GM20431 (cell line): ENCODE data around the gene INO80D.
"Not testable (repeated sequence)": the region's sequence is repeated elsewhere in the genome, so short reads cannot be mapped to it uniquely, and the experiment has no call there.

Source experiments
- in situ Hi-C: fragments of 300-500 bp; cut with MseI, MboI; formaldehyde crosslinking; loops from one replicate; pipeline ENCODE4 v1.15.0; 2020; ENCODE audit warnings: low sequenced_read_pairs; ENCODE audit not compliant: unreplicated experiment

Gene INO80D

GRCh38 chr2:205988681-205989080 lies 97.3 kb downstream of the INO80D start:
- in situ Hi-C loops = not testable (repeated sequence)

GRCh38 chr2:205988274-205988673 lies 97.7 kb downstream of the INO80D start:
- in situ Hi-C loops = no loop called here

DNA sequence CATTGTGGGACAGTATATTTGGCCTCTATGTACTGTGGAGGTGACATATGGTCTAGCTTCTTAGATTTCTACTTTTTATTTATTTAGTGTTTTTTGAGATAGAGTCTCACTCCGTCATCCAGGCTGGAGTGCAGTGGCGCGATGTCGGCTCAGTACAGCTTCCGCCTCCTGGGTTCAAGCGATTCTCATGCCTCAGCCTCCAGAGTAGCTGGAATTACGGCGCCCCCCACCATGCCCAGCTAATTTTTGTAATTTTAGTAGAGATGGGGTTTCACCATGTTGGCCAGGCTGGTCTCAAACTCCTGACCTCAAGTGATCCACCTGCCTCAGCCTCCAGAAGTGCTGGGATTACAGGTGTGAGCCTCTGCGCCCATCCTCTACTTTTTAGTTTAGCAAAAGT lies 99.6 kb downstream of the INO80D start:
- in situ Hi-C loops = not testable (repeated sequence)

DNA sequence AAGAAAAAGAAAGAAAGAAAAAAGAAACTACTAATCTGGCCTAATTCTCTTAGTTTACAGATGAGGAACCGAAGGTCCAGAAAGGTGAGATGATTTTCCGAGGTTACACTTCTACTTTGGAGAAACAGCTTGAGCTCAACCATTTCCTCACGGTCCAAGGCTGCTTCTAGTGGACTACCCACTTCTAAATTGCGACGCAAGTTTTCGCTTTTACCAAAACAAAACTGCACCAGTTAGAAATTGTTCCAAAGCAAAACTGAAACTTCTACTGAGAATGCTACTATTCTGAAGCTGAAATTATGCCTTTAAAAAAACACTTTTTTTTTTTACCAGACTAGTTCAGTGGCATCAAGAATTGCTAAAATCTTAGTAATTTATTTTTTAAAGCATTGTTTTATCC lies 101.6 kb downstream of the INO80D start:
- in situ Hi-C loops = no loop called here

DNA sequence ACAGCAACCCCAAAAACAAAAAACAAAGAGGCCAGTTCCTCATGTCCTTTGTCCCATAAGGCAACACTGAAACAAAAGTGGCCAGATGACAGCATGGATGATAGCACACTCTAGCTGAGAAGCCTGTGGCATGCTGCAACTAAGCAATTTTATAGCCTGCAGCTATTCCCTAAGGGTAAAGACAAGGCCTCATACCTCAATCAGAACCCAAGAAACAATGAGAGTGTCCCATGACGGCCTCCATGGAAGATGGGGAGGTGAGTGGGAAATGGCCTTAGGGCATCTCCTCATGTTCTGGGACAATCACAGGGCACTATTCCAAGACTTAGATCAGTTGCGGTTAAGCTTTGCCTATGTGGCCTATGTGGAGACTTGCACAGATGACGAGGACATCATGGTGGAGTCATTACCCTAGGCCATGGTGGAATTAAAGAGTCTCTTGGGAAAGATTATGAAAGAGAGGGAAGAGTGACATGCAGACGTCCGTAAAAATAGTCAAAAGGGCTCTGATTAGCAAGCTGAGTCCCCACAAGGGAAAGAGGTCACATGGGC lies 103.1 kb downstream of the INO80D start:
- in situ Hi-C loops = no loop called here

GRCh38 chr2:205978728-205979127 lies 107.2 kb downstream of the INO80D start:
- in situ Hi-C loops = not testable (repeated sequence)

GRCh38 chr2:205977699-205978098 lies 108.3 kb downstream of the INO80D start:
- in situ Hi-C loops = not testable (repeated sequence)

- in situ Hi-C loops = not testable (repeated sequence)
Measured at GRCh38 chr2:205976934-205977659, 108.9 kb downstream of the INO80D start.

DNA sequence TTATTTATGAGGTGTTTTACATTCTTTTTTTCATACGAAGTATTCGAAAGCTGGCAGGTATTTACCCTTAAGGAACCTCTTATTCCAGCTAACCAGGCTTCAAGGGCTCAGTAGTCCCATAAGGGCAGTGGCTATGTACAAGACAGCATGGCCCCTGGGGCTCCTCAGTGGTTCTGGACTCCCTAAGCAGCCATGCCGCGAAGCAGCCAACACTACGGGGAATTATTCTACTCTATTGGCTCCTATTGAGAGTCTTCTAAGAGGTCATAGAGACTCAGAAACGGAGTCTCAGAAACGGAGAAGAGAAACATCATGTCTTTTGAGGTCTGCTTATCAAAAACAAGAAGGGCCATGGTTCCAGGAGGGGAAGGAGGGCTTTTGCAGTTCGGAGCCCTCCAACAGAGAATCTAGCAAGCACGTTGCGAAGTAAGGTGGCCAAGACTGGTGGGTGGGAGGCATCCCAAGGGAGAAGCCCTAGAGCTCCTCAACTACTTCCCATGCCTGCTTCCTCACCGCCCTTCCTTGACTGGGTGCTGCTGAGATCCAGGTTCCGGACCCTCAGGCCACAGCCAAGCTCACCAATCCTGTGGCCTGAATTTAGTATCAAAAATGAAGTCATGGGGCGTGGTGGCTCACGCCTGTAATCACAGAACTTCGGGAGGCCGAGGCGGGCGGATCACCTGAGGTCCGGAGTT lies 109.7 kb downstream of the INO80D start:
- in situ Hi-C loops = no loop called here

GRCh38 chr2:205975082-205975949 lies 110.7 kb downstream of the INO80D start:
- in situ Hi-C loops = no loop called here

DNA sequence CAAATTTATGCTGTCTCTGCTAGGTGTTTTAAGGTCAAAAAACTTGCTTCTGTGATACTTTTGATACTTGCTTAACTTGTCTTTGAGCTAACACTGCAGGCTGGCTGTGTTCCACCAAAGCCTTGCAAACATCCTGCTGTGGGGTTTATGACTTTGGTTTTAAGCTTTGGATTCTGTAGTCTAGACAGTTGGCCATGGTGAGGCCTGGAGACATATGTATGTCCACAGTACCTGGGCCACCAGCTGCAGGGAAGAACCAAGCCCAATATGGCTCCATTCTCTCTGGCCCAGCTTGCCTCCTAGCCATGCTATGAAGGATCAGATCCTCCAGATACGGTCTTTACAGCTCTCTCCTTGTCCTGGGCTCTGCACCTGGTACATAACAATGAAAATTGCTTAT lies 113.9 kb downstream of the INO80D start:
- in situ Hi-C loops = no loop called here

DNA sequence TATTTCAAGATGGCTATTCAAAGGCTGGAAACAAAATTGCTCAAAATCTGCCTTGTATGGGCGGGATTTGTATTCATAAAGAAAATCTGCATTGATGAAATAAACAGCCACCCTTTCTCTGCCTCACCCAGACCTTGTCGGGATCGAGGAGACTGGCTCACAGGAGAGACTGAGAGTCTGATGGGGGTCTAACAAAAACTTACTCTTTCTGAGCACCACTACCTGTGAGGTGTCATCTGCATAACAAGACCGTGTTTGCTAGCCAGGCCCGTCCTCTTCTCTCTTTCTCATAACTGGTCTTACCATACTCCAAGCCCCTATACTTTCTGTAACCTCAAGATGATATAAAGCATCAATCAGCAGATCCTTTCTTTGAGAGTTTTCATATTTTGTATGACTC lies 115.6 kb downstream of the INO80D start:
- in situ Hi-C loops = no loop called here

DNA sequence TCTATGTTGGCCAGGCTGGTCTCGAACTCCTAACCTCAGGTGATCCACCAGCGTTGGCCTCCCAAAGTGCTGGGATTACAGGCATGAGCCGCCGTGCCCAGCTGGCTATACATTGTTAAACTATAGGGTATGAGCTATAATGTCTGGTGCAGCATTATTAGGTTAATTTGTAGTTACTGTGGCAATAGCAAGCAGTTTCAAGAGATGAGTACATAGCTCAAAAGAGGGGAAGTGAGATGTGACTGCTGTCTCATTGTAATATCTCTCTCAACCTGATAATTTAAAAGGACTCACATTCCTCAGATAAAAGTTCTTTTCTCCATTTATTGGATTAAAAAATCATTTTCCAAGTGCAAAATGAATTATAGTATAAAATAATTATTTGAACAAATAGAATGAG lies 116.4 kb downstream of the INO80D start:
- in situ Hi-C loops = no loop called here

DNA sequence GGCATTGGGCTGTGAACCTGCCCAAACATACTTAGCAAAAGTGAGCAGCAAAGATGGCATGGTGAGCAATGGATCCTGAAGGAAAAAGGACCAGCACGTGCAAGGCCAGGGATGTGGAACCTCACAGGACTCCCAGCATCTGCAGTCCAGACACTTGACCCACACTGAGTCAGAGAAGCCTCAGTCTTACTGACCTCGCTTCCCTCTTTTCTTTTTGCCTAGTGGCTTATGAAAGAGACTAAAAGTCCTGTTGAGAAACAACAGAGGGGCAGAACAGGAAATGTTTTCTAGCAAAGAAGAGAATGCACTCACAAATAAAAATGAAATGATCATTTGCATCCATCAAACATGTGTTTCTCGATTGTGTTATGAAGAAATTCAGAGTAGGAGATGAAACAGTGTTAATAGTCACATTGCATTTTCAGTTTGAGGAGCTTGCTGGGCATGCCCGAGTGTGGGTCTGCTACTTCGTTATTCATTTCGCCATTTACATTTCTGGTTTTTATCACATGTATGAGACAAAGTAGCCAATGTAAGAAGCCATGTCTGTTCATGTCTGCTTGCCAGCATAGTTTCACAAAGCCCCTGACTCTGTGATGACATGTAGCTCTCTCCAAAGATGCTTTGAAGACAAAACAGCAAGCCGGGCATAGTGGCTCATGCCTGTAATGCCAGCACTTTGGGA lies 118.4 kb downstream of the INO80D start:
- in situ Hi-C loops = no loop called here

- in situ Hi-C loops = no loop called here
Measured at GRCh38 chr2:205965707-205966106, 120.3 kb downstream of the INO80D start.

DNA sequence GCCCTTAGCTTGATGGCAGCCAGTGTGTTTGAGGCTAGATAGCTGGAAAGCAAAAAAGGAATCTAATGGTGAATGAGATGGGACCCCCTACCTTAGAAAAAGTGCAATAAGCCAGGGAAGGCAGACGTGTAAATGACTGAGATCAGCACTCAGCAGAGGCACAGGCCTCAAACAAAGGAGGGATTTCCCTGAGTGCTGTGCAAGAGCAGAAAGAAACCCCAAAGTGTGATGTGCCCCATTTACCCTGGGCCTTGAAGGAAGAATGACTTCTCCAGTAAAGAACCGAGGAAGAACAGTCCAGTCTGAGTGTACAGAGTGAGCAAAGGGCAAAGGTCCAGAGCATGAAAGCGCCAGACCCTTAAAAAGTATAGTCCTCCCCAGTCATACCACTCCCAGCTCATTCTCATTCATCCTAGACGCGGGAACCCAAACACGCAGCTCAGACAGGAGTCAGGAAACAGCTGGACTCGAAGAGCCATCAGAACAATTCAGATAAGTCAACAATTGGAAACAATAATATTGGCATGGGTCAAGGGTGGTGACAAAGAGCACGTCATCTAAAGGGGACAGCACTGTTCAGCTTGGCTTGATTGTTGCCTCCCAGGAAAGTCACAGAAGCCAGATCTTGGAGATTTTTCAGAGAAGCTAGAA lies 121.7 kb downstream of the INO80D start:
- in situ Hi-C loops = no loop called here

DNA sequence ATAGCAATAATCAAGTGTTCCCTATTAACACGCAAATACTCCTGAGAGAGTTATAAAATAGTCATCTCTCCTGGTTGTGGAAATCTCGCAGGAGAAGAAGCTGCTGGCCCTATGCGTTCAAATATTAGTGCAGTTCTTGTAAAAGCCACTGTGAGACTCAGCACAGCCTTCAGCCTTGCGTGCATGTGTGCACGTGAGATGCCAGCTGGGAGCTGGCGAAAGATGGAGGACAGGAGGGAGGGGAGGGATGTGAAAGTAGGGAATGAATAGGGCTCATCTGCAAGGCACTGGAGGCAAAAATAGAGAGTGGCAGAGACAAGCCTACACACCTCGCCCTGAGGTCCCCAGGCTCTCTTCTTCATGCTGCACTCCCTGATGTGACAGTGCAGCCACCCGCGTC lies 126.5 kb downstream of the INO80D start:
- in situ Hi-C loops = no loop called here

- in situ Hi-C loops = no loop called here
Measured at GRCh38 chr2:205957452-205958154, 128.4 kb downstream of the INO80D start.

DNA sequence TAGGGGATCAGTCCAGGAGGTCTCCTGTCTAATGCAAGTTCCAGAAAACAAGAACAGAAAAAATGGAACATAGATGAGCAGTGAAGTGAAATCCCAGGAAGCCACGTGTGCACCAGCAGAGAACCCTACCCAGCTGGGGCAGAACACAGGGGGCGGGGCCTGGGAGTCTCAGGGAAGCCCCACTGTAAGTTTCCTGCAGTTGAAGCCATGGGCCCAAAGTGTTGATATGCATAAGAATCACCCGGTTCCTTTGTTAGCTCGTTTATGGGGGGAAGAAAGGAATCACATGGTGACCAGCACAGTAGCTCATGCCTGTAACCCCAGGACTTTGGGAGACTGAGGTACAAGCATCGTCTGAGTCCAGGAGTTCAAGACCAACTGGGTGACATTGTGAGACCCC lies 131.3 kb downstream of the INO80D start:
- in situ Hi-C loops = no loop called here
